Suppressor macrophage treated with lipopolysaccharide for 4 hours (primary cell): ENCODE results near the gene SRP19.
"Not testable (repeated sequence)": the region's sequence is repeated elsewhere in the genome, so short reads cannot be mapped to it uniquely, and the experiment has no call there.

Experiments used
- DNase-seq: peaks from one replicate; pipeline ENCODE4 v3.0.0-alpha.2; 2020

SRP19 gene

GRCh38 chr5:112860929-112861637, at the start of gene SRP19:
Gene SRP19, plus strand, starts transcription at chr5:112861287. Its CDS starts 90 bp downstream, at chr5:112861377.
- DNase-seq = peak; percentile 98

GRCh38 chr5:112812549-112812948, 48.5 kb upstream of the SRP19 start:
- no peak for DNase-seq

- DNase-seq = no peak
Observed at GRCh38 chr5:112820246-112820645, 40.8 kb upstream of the SRP19 start.

- no peak for DNase-seq
Observed at GRCh38 chr5:112822456-112822855, 38.6 kb upstream of the SRP19 start.

GRCh38 chr5:112823181-112823580, 37.9 kb upstream of the SRP19 start:
- DNase-seq = no peak

- DNase-seq = no peak
Observed at GRCh38 chr5:112823656-112824055, 37.4 kb upstream of the SRP19 start.

- no peak for DNase-seq
Observed at GRCh38 chr5:112824197-112824596, 36.9 kb upstream of the SRP19 start.

- DNase-seq = no peak
Observed at GRCh38 chr5:112830378-112830777, 30.7 kb upstream of the SRP19 start.

GRCh38 chr5:112833971-112834370, 27.1 kb upstream of the SRP19 start:
- DNase-seq = no peak

- DNase-seq = no peak
Observed at GRCh38 chr5:112844489-112844888, 16.6 kb upstream of the SRP19 start.

GRCh38 chr5:112846556-112846955, 14.5 kb upstream of the SRP19 start:
- DNase-seq = no peak

GRCh38 chr5:112847306-112847705, 13.8 kb upstream of the SRP19 start:
- no peak for DNase-seq

GRCh38 chr5:112848116-112848811, 12.8 kb upstream of the SRP19 start:
- DNase-seq = peak; percentile 74

GRCh38 chr5:112849912-112850311, 11.2 kb upstream of the SRP19 start:
- no peak for DNase-seq

- no peak for DNase-seq
Observed at GRCh38 chr5:112854651-112855050, 6.4 kb upstream of the SRP19 start.

GRCh38 chr5:112857866-112858265, 3.2 kb upstream of the SRP19 start:
- no peak for DNase-seq

GRCh38 chr5:112860571-112860928, 537 bp upstream of the SRP19 start:
- not testable (repeated sequence) for DNase-seq

GRCh38 chr5:112861638-112861985, 525 bp downstream of the SRP19 start:
- DNase-seq = no peak

- DNase-seq = no peak
Observed at GRCh38 chr5:112862085-112862484, 998 bp downstream of the SRP19 start.

GRCh38 chr5:112863549-112863948, 2.5 kb downstream of the SRP19 start:
- no peak for DNase-seq

- DNase-seq = no peak
Observed at GRCh38 chr5:112865128-112865527, 4.0 kb downstream of the SRP19 start.

- no peak for DNase-seq
Observed at GRCh38 chr5:112866739-112867138, 5.7 kb downstream of the SRP19 start.

GRCh38 chr5:112867411-112867810, 6.3 kb downstream of the SRP19 start:
- no peak for DNase-seq

- DNase-seq = no peak
Observed at GRCh38 chr5:112869948-112870347, 8.9 kb downstream of the SRP19 start.

- DNase-seq = no peak
Observed at GRCh38 chr5:112870966-112871365, 9.9 kb downstream of the SRP19 start.
